ENCODE measurements around the gene VDR.
"Not testable (repeated sequence)": the region's sequence is repeated elsewhere in the genome, so short reads cannot be mapped to it uniquely, and the experiment has no call there.

Gene VDR

GRCh38 chr12:47843226-47843980, 61.4 kb downstream of the VDR start:
- no peak for DNase-seq

GRCh38 chr12:47842543-47842942, 62.3 kb downstream of the VDR start:
- not testable (repeated sequence) for DNase-seq

GRCh38 chr12:47841910-47842309, 62.9 kb downstream of the VDR start:
- DNase-seq, result no peak

GRCh38 chr12:47841501-47841900, 63.3 kb downstream of the VDR start:
- no peak for DNase-seq

GRCh38 chr12:47840571-47840970, 64.2 kb downstream of the VDR start:
- no peak for DNase-seq

GRCh38 chr12:47839214-47839876, 65.4 kb downstream of the VDR start:
- DNase-seq, result no peak

GRCh38 chr12:47838286-47838931, 66.4 kb downstream of the VDR start:
- DNase-seq, result peak in 1 of 2 experiments; percentile 27

- DNase-seq, result peak; percentile 38 to 61
Measured at GRCh38 chr12:47837190-47838171, 67.3 kb downstream of the VDR start.

GRCh38 chr12:47835831-47836155, 69.0 kb downstream of the VDR start:
- DNase-seq, result no peak

- DNase-seq, result no peak
Measured at GRCh38 chr12:47835006-47835830, 69.6 kb downstream of the VDR start.

GRCh38 chr12:47834199-47834903, 70.4 kb downstream of the VDR start:
- no peak for DNase-seq

GRCh38 chr12:47833591-47834012, 71.2 kb downstream of the VDR start:
- no peak for DNase-seq

- no peak for DNase-seq
Measured at GRCh38 chr12:47832263-47832933, 72.4 kb downstream of the VDR start.

- DNase-seq, result no peak
Measured at GRCh38 chr12:47829584-47829983, 75.2 kb downstream of the VDR start.

- DNase-seq, result peak in 1 of 2 experiments; percentile 7
Measured at GRCh38 chr12:47828976-47829482, 75.8 kb downstream of the VDR start.

GRCh38 chr12:47828008-47828975, 76.5 kb downstream of the VDR start:
- DNase-seq, result no peak

GRCh38 chr12:47825173-47825639, 79.6 kb downstream of the VDR start:
- DNase-seq, result no peak

GRCh38 chr12:47824635-47825034, 80.2 kb downstream of the VDR start:
- no peak for DNase-seq

GRCh38 chr12:47824198-47824597, 80.6 kb downstream of the VDR start:
- DNase-seq, result no peak
